Measurements from ENCODE around the gene PDZD8.

Gene PDZD8

DNA sequence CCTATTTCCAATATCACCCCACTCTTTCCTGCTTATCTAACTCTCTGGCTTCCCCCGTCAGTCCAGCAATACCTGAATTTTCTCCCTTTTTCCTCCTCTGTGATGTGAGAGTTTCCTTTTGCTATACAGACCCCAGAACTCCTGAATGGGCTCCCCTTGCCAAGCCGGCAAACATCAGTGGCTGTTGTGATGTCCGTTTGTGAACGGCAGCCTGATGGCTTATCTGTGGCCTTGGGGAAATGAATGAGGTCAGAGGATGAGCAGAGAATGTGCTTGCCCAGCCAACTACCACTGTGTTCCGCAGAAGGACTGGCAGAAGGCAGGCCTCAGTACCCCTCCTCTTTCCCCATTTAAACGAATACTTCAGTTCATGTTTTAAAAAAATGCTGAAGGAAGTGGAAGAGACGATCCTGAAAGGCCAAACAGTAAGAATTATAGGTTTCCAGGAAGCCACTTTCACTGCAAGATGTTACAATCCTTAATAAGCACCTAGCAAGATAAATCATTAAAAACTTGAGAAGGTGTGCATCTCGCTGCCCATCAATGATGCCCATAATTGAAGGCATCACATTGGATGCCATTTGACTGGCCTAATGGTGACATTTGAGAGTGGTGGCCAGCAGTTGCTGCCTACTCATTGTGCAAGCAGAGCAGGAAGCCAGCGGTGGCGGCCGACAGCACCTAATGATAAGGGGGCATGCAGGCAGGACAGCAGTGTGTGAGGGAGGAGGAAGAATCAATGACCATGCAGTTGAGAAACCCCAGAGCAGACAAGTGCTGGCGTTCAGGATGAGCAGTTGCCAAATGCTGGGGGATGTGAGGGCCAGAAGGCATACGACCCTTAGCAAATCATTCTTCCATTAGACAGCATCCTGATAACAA lies 102.8 kb downstream of the PDZD8 start:
- TF ChIP-seq ZFX (IDR thresholded peaks at IDR 0.05; ENCODE audit: borderline replicate concordance): no peak
- TF ChIP-seq, protein P1, sequence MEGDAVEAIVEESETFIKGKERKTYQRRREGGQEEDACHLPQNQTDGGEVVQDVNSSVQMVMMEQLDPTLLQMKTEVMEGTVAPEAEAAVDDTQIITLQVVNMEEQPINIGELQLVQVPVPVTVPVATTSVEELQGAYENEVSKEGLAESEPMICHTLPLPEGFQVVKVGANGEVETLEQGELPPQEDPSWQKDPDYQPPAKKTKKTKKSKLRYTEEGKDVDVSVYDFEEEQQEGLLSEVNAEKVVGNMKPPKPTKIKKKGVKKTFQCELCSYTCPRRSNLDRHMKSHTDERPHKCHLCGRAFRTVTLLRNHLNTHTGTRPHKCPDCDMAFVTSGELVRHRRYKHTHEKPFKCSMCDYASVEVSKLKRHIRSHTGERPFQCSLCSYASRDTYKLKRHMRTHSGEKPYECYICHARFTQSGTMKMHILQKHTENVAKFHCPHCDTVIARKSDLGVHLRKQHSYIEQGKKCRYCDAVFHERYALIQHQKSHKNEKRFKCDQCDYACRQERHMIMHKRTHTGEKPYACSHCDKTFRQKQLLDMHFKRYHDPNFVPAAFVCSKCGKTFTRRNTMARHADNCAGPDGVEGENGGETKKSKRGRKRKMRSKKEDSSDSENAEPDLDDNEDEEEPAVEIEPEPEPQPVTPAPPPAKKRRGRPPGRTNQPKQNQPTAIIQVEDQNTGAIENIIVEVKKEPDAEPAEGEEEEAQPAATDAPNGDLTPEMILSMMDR (IDR thresholded peaks at IDR 0.05): no peak

DNA sequence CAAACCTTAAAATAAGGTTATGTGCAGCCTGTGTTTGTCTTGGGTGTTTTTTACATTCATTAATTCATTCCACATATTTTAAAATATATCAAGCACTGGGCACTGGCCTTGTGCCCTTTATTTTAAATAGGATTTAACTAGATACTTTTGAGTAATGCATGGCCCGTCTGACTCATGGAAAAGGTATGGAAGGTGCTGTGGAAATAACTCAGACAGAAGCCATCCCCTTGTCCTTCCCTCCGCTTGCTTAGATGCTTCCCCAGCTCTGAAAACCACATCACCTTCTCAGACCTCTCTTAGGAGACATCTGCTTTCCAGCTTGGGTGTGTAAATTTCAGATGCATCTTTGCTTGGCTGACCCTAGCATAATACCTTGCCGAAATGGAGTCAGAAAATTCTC lies 103.8 kb downstream of the PDZD8 start:
- H3K27ac ChIP-seq: no peak overlapping the region
- TF ChIP-seq, protein P1 (IDR thresholded peaks at IDR 0.05): no peak
- no peak for TF ChIP-seq ZFX (IDR thresholded peaks at IDR 0.05; ENCODE audit: borderline replicate concordance)

More for the DNA sequence above, 102.8 kb downstream of the PDZD8 start:
- H3K27ac ChIP-seq: no peak overlapping the region

GRCh38 chr10:117268907-117269306 lies 106.3 kb downstream of the PDZD8 start:
- TF ChIP-seq, protein P1 (IDR thresholded peaks at IDR 0.05): no peak
- no peak for TF ChIP-seq ZFX (IDR thresholded peaks at IDR 0.05; ENCODE audit: borderline replicate concordance)

GRCh38 chr10:117268258-117268657 lies 107.0 kb downstream of the PDZD8 start:
- H3K27ac ChIP-seq: no peak overlapping the region
- no peak for TF ChIP-seq ZFX (IDR thresholded peaks at IDR 0.05; ENCODE audit: borderline replicate concordance)
- TF ChIP-seq, protein P1 (IDR thresholded peaks at IDR 0.05): no peak

More at GRCh38 chr10:117268907-117269306, 106.3 kb downstream of the PDZD8 start:
- H3K27ac ChIP-seq: no peak overlapping the region

DNA sequence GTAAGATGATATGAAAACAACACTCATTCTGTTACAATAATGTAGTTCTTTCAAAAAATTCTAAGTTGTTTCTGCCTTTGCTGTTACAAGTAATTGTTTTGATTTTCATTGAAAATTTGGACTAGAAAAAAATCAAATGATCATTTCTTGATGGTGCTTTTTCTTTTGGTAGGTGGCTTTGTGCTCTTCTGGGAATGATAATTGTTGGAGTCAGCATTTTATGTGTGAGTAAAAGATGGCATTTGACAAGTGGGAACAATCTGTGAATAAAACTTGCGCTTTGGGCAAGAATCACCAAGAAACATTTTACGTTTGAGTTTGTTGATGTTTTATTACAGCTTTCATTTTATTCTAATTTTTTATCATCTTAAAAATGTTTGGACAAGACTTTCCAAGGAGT lies 108.4 kb downstream of the PDZD8 start:
- TF ChIP-seq ZFX (IDR thresholded peaks at IDR 0.05; ENCODE audit: borderline replicate concordance): no peak
- TF ChIP-seq, protein P1 (IDR thresholded peaks at IDR 0.05): no peak
- H3K27ac ChIP-seq: no peak overlapping the region

DNA sequence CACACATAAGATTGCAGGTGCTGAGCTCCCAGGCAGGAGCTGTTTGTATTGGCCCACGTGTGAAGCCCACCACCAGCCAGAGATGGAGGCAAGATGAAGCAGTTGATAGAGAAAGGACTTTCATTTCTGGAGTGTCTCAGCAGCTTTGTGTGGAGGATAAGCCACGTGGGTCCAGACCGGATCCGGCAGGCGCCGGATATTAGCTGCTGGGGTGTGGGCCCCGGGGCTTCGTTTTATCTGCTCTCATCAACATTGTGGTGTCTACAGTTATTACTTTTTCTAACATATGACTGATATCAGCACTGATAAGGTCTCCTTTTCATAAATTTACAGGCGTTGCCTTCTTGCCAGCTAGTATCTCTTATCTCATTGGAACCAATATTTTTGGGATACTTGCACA lies 108.8 kb downstream of the PDZD8 start:
- no peak overlapping the region for H3K27ac ChIP-seq
- TF ChIP-seq, protein P1 (IDR thresholded peaks at IDR 0.05): no peak
- no peak for TF ChIP-seq ZFX (IDR thresholded peaks at IDR 0.05; ENCODE audit: borderline replicate concordance)

- no peak for TF ChIP-seq ZFX (IDR thresholded peaks at IDR 0.05; ENCODE audit: borderline replicate concordance)
- TF ChIP-seq, protein P1 (IDR thresholded peaks at IDR 0.05): no peak
- H3K27ac ChIP-seq: peak overlapping the region; percentile 57
These were observed 110.5 kb downstream of the PDZD8 start for GRCh38 chr10:117264782-117265181.

Measured in 22Rv1 (cell line).